OCI-LY1 (cell line): ENCODE results near the gene F2R.
"Not testable (repeated sequence)": the region's sequence is repeated elsewhere in the genome, so short reads cannot be mapped to it uniquely, and the experiment has no call there.

Source experiments
- H2AFZ ChIP-seq: fragments of 200-600 bp; sonication (generic), shearing (Covaris generic); 2 replicates; pipeline ENCODE4 v1.6.0; 2014; ENCODE audit warnings: antibody characterized with exemption, mild to moderate bottlenecking, low read length
- H3F3A ChIP-seq: fragments of 200-600 bp; sonication (generic), shearing (Covaris generic); 2 replicates; pipeline ENCODE4 v1.6.0; 2014; ENCODE audit warnings: mild to moderate bottlenecking, antibody characterized with exemption, low read length, moderate library complexity; ENCODE audit not compliant: insufficient read depth
- H3K27ac ChIP-seq: fragments of 200-600 bp; sonication (generic); 2 replicates; pipeline ENCODE4 v1.5.1; 2014; ENCODE audit warnings: low read length, mixed run types, mild to moderate bottlenecking, low read depth; ENCODE audit not compliant: poor library complexity, severe bottlenecking
- H3K27me3 ChIP-seq: fragments of 200-600 bp; sonication (generic); 2 replicates; pipeline ENCODE4 v1.6.0; 2014; ENCODE audit warnings: antibody characterized with exemption, mild to moderate bottlenecking, low read length, moderate library complexity; ENCODE audit not compliant: insufficient read depth
- H3K36me3 ChIP-seq: fragments of 200-600 bp; sonication (generic); 2 replicates; pipeline ENCODE4 v1.6.1; 2014; ENCODE audit warnings: mild to moderate bottlenecking, antibody characterized with exemption, low read length, moderate library complexity, mixed read lengths; ENCODE audit not compliant: insufficient read depth
- H3K4me1 ChIP-seq: fragments of 200-600 bp; sonication (generic); 2 replicates; pipeline ENCODE4 v1.5.1; 2014; ENCODE audit warnings: mild to moderate bottlenecking, low read length, moderate library complexity; ENCODE audit not compliant: insufficient read depth, severe bottlenecking
- H3K4me2 ChIP-seq: fragments of 200-600 bp; sonication (generic), shearing (Covaris generic); 2 replicates; pipeline ENCODE4 v1.6.1; 2014; ENCODE audit warnings: low read length
- H3K4me3 ChIP-seq: fragments of 200-600 bp; sonication (generic); 2 replicates; pipeline ENCODE4 v1.5.1; 2014; ENCODE audit warnings: low read length, low read depth, mild to moderate bottlenecking, mixed read lengths; ENCODE audit not compliant: poor library complexity, severe bottlenecking
- H3K79me2 ChIP-seq: fragments of 200-600 bp; shearing (Covaris generic); 2 replicates; pipeline ENCODE4 v1.6.1; 2016; ENCODE audit warnings: mixed run types, low read length, mixed read lengths; ENCODE audit not compliant: insufficient read depth
- H3K9ac ChIP-seq: fragments of 200-600 bp; sonication (generic), shearing (Covaris generic); 2 replicates; pipeline ENCODE4 v1.6.1; 2014; ENCODE audit warnings: mild to moderate bottlenecking, low read length, mixed read lengths
- H3K9me2 ChIP-seq: fragments of 200-600 bp; sonication (generic), shearing (Covaris generic); 2 replicates; pipeline ENCODE4 v1.6.1; 2014; ENCODE audit warnings: low read depth, mild to moderate bottlenecking, low read length, mixed read lengths
- H3K9me3 ChIP-seq: fragments of 200-600 bp; shearing (Covaris generic); 2 replicates; pipeline ENCODE4 v1.6.1; 2014; ENCODE audit warnings: low read length, mixed read lengths
- H4K20me1 ChIP-seq: fragments of 200-600 bp; sonication (generic), shearing (Covaris generic); 2 replicates; pipeline ENCODE4 v1.6.0; 2016; ENCODE audit warnings: mild to moderate bottlenecking, low read length; ENCODE audit not compliant: insufficient read depth
- CTCF ChIP-seq: fragments of 200-600 bp; sonication (generic), shearing (Covaris generic); IDR thresholded peaks from 2 replicates; pipeline ENCODE4 v1.5.1; 2017; ENCODE audit warnings: mild to moderate bottlenecking, antibody characterized with exemption, low read length, moderate library complexity, mixed read lengths
- EZH2 ChIP-seq: fragments of 200-600 bp; sonication (generic), shearing (Covaris generic); IDR thresholded peaks from 2 replicates; pipeline ENCODE4 v1.8.0; 2017; ENCODE audit warnings: borderline replicate concordance, mixed run types, mild to moderate bottlenecking, antibody characterized with exemption, low read length, moderate library complexity, mixed read lengths

F2R gene

DNA sequence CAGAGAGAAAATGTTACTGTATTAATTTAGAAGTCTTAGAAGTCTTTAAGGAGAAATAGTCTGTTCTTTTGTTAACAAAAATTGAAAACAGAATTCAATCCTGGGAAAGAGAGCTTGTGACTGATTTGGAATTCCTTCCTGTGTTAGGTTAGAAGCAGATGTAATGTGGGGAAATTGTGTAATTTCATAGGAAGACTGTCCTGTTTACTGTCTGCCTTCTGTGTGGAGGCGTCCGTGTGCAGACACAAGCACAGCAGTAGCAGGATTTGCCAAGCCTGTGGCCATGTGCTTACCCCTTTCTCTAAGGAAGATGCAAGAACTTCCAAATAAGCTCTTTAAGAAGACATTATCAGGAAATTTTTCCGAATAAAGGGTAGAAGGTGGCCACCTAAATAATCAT is 36.7 kb upstream of the F2R start:
- Histone ChIP-seq H3K9me3 (no peaks in the 10 kb centered on the region), H4K20me1 (no peaks in the 10 kb centered on the region), H3F3A (no peaks in the 10 kb centered on the region), H2AFZ (no peak overlapping the region), H3K27me3 (no peaks in the 10 kb centered on the region), H3K9ac (no peak overlapping the region), H3K4me2 (no peak overlapping the region), H3K27ac (no peak overlapping the region), H3K79me2 (no peaks in the 10 kb centered on the region), H3K36me3 (no peaks in the 10 kb centered on the region), H3K4me1 (no peaks in the 10 kb centered on the region), H3K9me2 (no peaks in the 10 kb centered on the region), H3K4me3 (no peak overlapping the region)
- no peak for TF ChIP-seq CTCF
- no peak for TF ChIP-seq EZH2

DNA sequence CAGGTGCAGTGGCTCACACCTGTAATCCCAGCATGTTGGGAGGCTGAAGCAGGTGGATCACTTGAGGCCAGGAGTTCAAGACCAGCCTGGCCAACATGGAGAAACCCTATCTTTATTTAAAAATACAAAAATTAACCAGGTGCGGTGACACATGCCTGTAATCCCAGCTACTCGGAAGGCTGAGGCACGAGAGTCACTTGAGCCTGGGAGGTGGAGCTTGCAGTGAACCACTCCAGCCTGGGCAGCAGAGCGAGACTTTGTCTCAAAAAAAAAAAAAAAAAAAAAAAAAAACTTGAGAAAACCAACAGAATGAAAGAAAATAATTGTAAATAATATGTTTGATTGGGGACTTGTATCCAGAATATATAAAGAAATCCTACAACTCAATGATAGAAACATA is 35.1 kb upstream of the F2R start:
- H2AFZ ChIP-seq, H3K79me2 ChIP-seq, H3K27ac ChIP-seq, H3K4me2 ChIP-seq, H3K9ac ChIP-seq, H4K20me1 ChIP-seq, H3K9me2 ChIP-seq, H3K36me3 ChIP-seq, H3K4me1 ChIP-seq, H3K27me3 ChIP-seq, H3K4me3 ChIP-seq, H3F3A ChIP-seq, H3K9me3 ChIP-seq: not testable (repeated sequence)

DNA sequence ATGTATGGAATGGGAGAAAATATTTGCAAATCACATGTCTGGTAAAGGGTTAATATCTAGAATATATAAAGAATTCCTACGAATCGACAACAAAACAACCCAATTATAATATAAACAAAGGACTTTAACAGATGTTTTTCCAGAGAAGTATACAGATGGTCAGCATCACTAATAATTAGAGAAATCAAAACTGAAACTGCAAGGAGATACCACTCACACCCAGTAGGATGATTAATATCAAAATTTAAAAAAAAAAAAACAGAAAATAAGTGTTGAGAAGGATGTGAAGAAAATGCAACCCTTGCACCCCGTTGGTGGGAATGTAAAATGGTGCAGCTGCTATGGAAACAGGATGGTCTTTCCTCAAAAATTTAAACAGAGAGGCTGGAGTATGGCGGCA is 34.6 kb upstream of the F2R start:
- H3K79me2 ChIP-seq, result no peaks in the 10 kb centered on the region
- H3K4me1 ChIP-seq, result no peaks in the 10 kb centered on the region
- H3K9me3 ChIP-seq, result no peaks in the 10 kb centered on the region
- H3F3A ChIP-seq, result no peaks in the 10 kb centered on the region
- no peak overlapping the region for H3K4me2 ChIP-seq
- TF ChIP-seq CTCF, result no peak
- TF ChIP-seq EZH2, result no peak
- H3K9ac ChIP-seq, result no peak overlapping the region
- H3K9me2 ChIP-seq, result no peaks in the 10 kb centered on the region
- H3K27me3 ChIP-seq, result no peaks in the 10 kb centered on the region
- no peak overlapping the region for H2AFZ ChIP-seq
- no peaks in the 10 kb centered on the region for H3K36me3 ChIP-seq
- no peak overlapping the region for H3K27ac ChIP-seq
- no peak overlapping the region for H3K4me3 ChIP-seq
- no peaks in the 10 kb centered on the region for H4K20me1 ChIP-seq

DNA sequence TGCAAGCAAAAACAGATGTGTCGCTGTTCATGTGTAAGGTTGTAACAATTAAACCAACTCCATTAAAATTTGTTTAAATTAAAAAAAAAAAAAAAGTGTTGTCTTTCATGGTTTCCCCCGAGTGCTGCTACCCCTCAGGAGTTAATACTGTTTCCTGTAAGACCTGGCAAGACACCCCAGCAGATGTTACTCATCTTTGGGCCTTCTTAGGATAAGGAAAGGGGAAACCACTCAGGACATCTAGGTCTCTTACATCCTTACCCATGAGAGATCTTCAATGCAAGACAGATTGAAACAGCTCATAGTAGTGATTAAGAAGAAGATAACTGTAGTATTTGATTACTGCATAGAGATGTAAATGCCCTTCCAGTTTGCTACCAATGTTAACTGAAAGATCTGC is 33.5 kb upstream of the F2R start:
- H3K79me2 ChIP-seq, result no peaks in the 10 kb centered on the region
- no peak overlapping the region for H3K9ac ChIP-seq
- H3F3A ChIP-seq, result no peaks in the 10 kb centered on the region
- TF ChIP-seq EZH2 (no peak), CTCF (no peak)
- no peak overlapping the region for H2AFZ ChIP-seq
- H3K4me3 ChIP-seq, result no peak overlapping the region
- no peaks in the 10 kb centered on the region for H3K9me3 ChIP-seq
- H3K27me3 ChIP-seq, result no peaks in the 10 kb centered on the region
- no peaks in the 10 kb centered on the region for H3K4me1 ChIP-seq
- no peaks in the 10 kb centered on the region for H4K20me1 ChIP-seq
- H3K27ac ChIP-seq, result no peak overlapping the region
- H3K36me3 ChIP-seq, result no peaks in the 10 kb centered on the region
- no peak overlapping the region for H3K4me2 ChIP-seq
- no peaks in the 10 kb centered on the region for H3K9me2 ChIP-seq
